ENCODE results near the gene AGAP1. TPM values are rescaled to one million over a fixed set of nuclear protein-coding genes. Genes with fewer than 3 reads are reported as not detected.

AGAP1 gene
- total RNA-seq, 2 experiments from 2014 or later: not detected

GRCh38 chr2:235852526-235852920 lies 358.7 kb downstream of the AGAP1 start:
- Histone ChIP-seq H3K4me1 (ENCODE audit: insufficient read depth, low read length, poor library complexity, severe bottlenecking) (no peaks in the 10 kb centered on the region), H3K9me3 (ENCODE audit: low read length) (no peaks in the 10 kb centered on the region), H3K79me2 (ENCODE audit: insufficient read depth, low read depth, low read length) (no peaks in the 10 kb centered on the region), H4K20me1 (ENCODE audit: insufficient read depth, low read length) (no peaks in the 10 kb centered on the region; the same call in 1 of the 2 replicates), H2AFZ (ENCODE audit: low read length) (no peak overlapping the region), H3K4me2 (ENCODE audit: low read length) (no peak overlapping the region), H3K27ac (ENCODE audit: low read depth, low read length, poor library complexity, severe bottlenecking) (no peak overlapping the region), H3K9me2 (ENCODE audit: insufficient read depth, low read length) (no peaks in the 10 kb centered on the region), H3K4me3 (ENCODE audit: low read depth, low read length, poor library complexity, severe bottlenecking) (no peak overlapping the region), H3K36me3 (ENCODE audit: insufficient read depth, low read length) (no peaks in the 10 kb centered on the region)
- POLR2A ChIA-PET: no interaction called here
- intact Hi-C loops (cut with micrococcal nuclease; ENCODE audit: unreplicated experiment): no loop called here
- CTCF ChIA-PET (ENCODE audit: unreplicated experiment): no interaction called here
- no peak for TF ChIP-seq EZH2phosphoT487 (IDR thresholded peaks at IDR 0.05; ENCODE audit: borderline replicate concordance, low read depth, low read length)
- TF ChIP-seq, protein P1, sequence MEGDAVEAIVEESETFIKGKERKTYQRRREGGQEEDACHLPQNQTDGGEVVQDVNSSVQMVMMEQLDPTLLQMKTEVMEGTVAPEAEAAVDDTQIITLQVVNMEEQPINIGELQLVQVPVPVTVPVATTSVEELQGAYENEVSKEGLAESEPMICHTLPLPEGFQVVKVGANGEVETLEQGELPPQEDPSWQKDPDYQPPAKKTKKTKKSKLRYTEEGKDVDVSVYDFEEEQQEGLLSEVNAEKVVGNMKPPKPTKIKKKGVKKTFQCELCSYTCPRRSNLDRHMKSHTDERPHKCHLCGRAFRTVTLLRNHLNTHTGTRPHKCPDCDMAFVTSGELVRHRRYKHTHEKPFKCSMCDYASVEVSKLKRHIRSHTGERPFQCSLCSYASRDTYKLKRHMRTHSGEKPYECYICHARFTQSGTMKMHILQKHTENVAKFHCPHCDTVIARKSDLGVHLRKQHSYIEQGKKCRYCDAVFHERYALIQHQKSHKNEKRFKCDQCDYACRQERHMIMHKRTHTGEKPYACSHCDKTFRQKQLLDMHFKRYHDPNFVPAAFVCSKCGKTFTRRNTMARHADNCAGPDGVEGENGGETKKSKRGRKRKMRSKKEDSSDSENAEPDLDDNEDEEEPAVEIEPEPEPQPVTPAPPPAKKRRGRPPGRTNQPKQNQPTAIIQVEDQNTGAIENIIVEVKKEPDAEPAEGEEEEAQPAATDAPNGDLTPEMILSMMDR (conservative IDR thresholded peaks at IDR 0.05; ENCODE audit: low read length): no peak
- DNase-seq (ENCODE audit: low spot score): no peak
- BruUV-seq (replicated peaks): no TSS peak

DNA sequence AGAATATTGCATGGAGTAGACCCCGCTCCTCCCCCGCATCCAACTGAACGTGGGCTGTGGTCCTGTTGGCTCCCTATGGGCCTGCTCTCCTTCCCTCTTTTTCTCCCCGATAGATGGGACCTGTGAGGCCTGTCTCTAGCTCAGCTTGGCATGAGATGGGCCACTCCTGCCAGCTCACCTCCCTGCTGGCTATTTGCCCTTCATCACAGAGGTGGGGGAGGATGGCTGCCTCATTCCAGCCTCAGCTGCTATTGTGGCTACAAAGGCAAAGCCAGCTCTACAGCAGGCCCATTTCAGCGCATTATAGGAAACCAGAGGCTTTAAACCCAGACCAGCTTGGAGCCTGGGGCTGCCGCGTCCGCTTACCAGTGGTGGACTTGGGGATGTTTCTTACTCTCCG lies 360.4 kb downstream of the AGAP1 start:
- ChIA-PET POLR2A (interaction anchor here (0.7 to 1.6 kb wide), 2 partner anchors 10 to 248 kb away, joined by 4 read pairs; no protein-coding TSS in a partner anchor), CTCF (ENCODE audit: unreplicated experiment) (no interaction called here)
- H3K79me2 ChIP-seq (ENCODE audit: insufficient read depth, low read depth, low read length): no peaks in the 10 kb centered on the region
- no peak overlapping the region for H3K4me2 ChIP-seq (ENCODE audit: low read length)
- no peak overlapping the region for H3K27ac ChIP-seq (ENCODE audit: low read depth, low read length, poor library complexity, severe bottlenecking)
- no peak for TF ChIP-seq EZH2phosphoT487 (IDR thresholded peaks at IDR 0.05; ENCODE audit: borderline replicate concordance, low read depth, low read length)
- TF ChIP-seq, protein P1 (conservative IDR thresholded peaks at IDR 0.05; ENCODE audit: low read length): no peak
- H2AFZ ChIP-seq (ENCODE audit: low read length): no peak overlapping the region
- H4K20me1 ChIP-seq (ENCODE audit: insufficient read depth, low read length): no peaks in the 10 kb centered on the region; the same call in 1 of the 2 replicates
- no peaks in the 10 kb centered on the region for H3K9me3 ChIP-seq (ENCODE audit: low read length)
- H3K4me3 ChIP-seq (ENCODE audit: low read depth, low read length, poor library complexity, severe bottlenecking): no peak overlapping the region
- DNase-seq (ENCODE audit: low spot score): no peak
- H3K9me2 ChIP-seq (ENCODE audit: insufficient read depth, low read length): no peaks in the 10 kb centered on the region
- H3K4me1 ChIP-seq (ENCODE audit: insufficient read depth, low read length, poor library complexity, severe bottlenecking): no peaks in the 10 kb centered on the region
- intact Hi-C loops (cut with micrococcal nuclease; ENCODE audit: unreplicated experiment): no loop called here
- BruUV-seq (replicated peaks): no TSS peak
- H3K36me3 ChIP-seq (ENCODE audit: insufficient read depth, low read length): no peaks in the 10 kb centered on the region

DNA sequence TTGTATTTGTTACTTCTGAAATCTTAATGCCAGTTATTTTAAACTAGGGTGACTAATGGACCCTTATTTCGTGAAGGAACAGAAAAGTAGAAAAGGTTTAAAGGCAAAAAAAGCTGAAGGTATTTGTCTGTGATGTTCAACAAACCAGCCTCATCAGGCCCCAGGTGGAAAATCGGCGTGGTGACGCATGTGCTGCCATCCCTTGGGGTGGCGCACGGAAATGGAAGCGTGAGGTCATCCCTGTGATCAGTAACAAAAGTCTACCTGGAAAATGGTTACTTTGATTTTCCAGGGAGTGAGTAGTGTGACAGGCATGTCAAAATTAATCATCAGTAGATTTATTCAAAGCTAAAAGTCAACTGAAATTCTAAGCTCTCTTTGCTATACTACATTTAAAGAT lies 361.2 kb downstream of the AGAP1 start:
- Histone ChIP-seq H3K9me3 (ENCODE audit: low read length) (no peaks in the 10 kb centered on the region), H3K9me2 (ENCODE audit: insufficient read depth, low read length) (no peaks in the 10 kb centered on the region), H3K36me3 (ENCODE audit: insufficient read depth, low read length) (no peaks in the 10 kb centered on the region), H3K4me2 (ENCODE audit: low read length) (no peak overlapping the region), H2AFZ (ENCODE audit: low read length) (no peak overlapping the region), H3K79me2 (ENCODE audit: insufficient read depth, low read depth, low read length) (no peaks in the 10 kb centered on the region), H4K20me1 (ENCODE audit: insufficient read depth, low read length) (no peaks in the 10 kb centered on the region; the same call in 1 of the 2 replicates), H3K4me1 (ENCODE audit: insufficient read depth, low read length, poor library complexity, severe bottlenecking) (no peaks in the 10 kb centered on the region), H3K27ac (ENCODE audit: low read depth, low read length, poor library complexity, severe bottlenecking) (no peak overlapping the region), H3K4me3 (ENCODE audit: low read depth, low read length, poor library complexity, severe bottlenecking) (no peak overlapping the region)
- BruUV-seq (replicated peaks): no TSS peak
- ChIA-PET CTCF (ENCODE audit: unreplicated experiment) (no interaction called here), POLR2A (interaction anchor here (1.6 kb wide), 1 partner anchor 11 kb away, joined by 4 read pairs; no protein-coding TSS in a partner anchor)
- TF ChIP-seq, protein P1 (conservative IDR thresholded peaks at IDR 0.05; ENCODE audit: low read length): no peak
- TF ChIP-seq EZH2phosphoT487 (IDR thresholded peaks at IDR 0.05; ENCODE audit: borderline replicate concordance, low read depth, low read length): no peak
- intact Hi-C loops (cut with micrococcal nuclease; ENCODE audit: unreplicated experiment): no loop called here
- no peak for DNase-seq (ENCODE audit: low spot score)

Measured in OCI-LY7 (cell line).